Activated naive CD4-positive, alpha-beta T cell treated with anti-CD3 and anti-CD28 coated beads, Interleukin-2, amount 50 U/mL, for 72 hours (primary cell): ENCODE measurements around the gene AQP7. TPM values are rescaled to one million over a fixed set of nuclear protein-coding genes. Genes with fewer than 3 reads are reported as not detected.
"Not testable (repeated sequence)": the region's sequence is repeated elsewhere in the genome, so short reads cannot be mapped to it uniquely, and the experiment has no call there.

Source experiments
- ATAC-seq, 2 donors: fragments of 150-1000 bp; cut with Tn5 transposase; 2 replicates each; pipeline ENCODE4 v1.10.0; 2021; ENCODE audit warnings: mild to moderate bottlenecking in 2 of 2, moderate library complexity in 2 of 2
- DNase-seq, 2 donors: peaks; one replicate each; pipeline ENCODE4 v3.0.0; 2021 to 2022; ENCODE audit warnings: low spot score in 2 of 2
- H3K27ac Mint-ChIP-seq, 2 donors: one replicate each; pipeline ENCODE4 v1.8.0; 2022; ENCODE audit warnings: mild to moderate bottlenecking in 2 of 2, mixed read lengths in 2 of 2
- H3K36me3 Mint-ChIP-seq, 2 donors: one replicate each; pipeline ENCODE4 v1.8.0; 2022; ENCODE audit warnings: mixed read lengths in 2 of 2
- H3K9me3 Mint-ChIP-seq, 2 donors: one replicate each; pipeline ENCODE4 v1.8.0; 2022; ENCODE audit warnings: mixed read lengths in 2 of 2
- total RNA-seq, 2 donors: library from RNA; stranded (reverse); gene quantifications; one replicate each; pipeline ENCODE4 v1.2.3, GENCODE V29; 2022

AQP7 gene
- total RNA-seq = under 1 TPM in 1 of 2 donors, not detected in 1; 0.29 TPM

- H3K27ac Mint-ChIP-seq = peak within 1 kb of the TSS; percentile 44 to 50
- not testable (repeated sequence) for H3K36me3 Mint-ChIP-seq, H3K9me3 Mint-ChIP-seq, DNase-seq, ATAC-seq
Observed at GRCh38 chr9:33402371-33402770, at the start of gene AQP7. AQP7 (minus strand) TSS chr9:33402568; CDS start chr9:33401262, 1,306 bp downstream.

- Mint-ChIP-seq H3K36me3 (no peaks in the 10 kb centered on the region), H3K9me3 (no peaks in the 10 kb centered on the region)
- no peak for ATAC-seq
Observed at GRCh38 chr9:33450621-33451146, 48.3 kb upstream of the AQP7 start.

GRCh38 chr9:33449715-33450114, 47.3 kb upstream of the AQP7 start:
- Mint-ChIP-seq H3K36me3 (no peaks in the 10 kb centered on the region), H3K27ac (no peak overlapping the region), H3K9me3 (no peaks in the 10 kb centered on the region)
- DNase-seq = no peak
- ATAC-seq = no peak

More at GRCh38 chr9:33450621-33451146, 48.3 kb upstream of the AQP7 start:
- no peak overlapping the region for H3K27ac Mint-ChIP-seq
- DNase-seq = no peak

- Mint-ChIP-seq H3K9me3 (no peaks in the 10 kb centered on the region), H3K27ac (peak overlapping the region; percentile 44 to 90), H3K36me3 (no peaks in the 10 kb centered on the region)
- peak in 1 of 2 donors; percentile 25 for ATAC-seq
- no peak for DNase-seq
Observed at GRCh38 chr9:33447799-33448553, 45.6 kb upstream of the AQP7 start.

GRCh38 chr9:33446946-33447798, 44.8 kb upstream of the AQP7 start, which contains the start of gene AQP3:
AQP3 (minus strand) TSS chr9:33447593; CDS start chr9:33447530, 63 bp downstream.
- ATAC-seq = peak; percentile 66 to 74
- Mint-ChIP-seq H3K9me3 (no peaks in the 10 kb centered on the region), H3K27ac (peak within 1 kb of the TSS; percentile 90 to 99), H3K36me3 (no peaks in the 10 kb centered on the region)
- DNase-seq = peak; percentile 72 to 79

GRCh38 chr9:33446240-33446945, 44.0 kb upstream of the AQP7 start:
- peak overlapping the region; percentile 90 to 99 for H3K27ac Mint-ChIP-seq
- H3K9me3 Mint-ChIP-seq = no peaks in the 10 kb centered on the region
- H3K36me3 Mint-ChIP-seq = no peaks in the 10 kb centered on the region
- peak; percentile 83 to 88 for ATAC-seq
- DNase-seq = peak; percentile 62 to 75

GRCh38 chr9:33445389-33446239, 43.2 kb upstream of the AQP7 start:
- Mint-ChIP-seq H3K27ac (peak overlapping the region; percentile 90 to 99), H3K36me3 (no peaks in the 10 kb centered on the region), H3K9me3 (no peaks in the 10 kb centered on the region)
- DNase-seq (no peak), ATAC-seq (no peak)

- DNase-seq (no peak), ATAC-seq (no peak)
- Mint-ChIP-seq H3K36me3 (no peaks in the 10 kb centered on the region), H3K27ac (peak overlapping the region; percentile 10 to 81), H3K9me3 (no peaks in the 10 kb centered on the region)
Observed at GRCh38 chr9:33443464-33444154, 41.2 kb upstream of the AQP7 start.

GRCh38 chr9:33443047-33443446, 40.7 kb upstream of the AQP7 start:
- no peaks in the 10 kb centered on the region for H3K9me3 Mint-ChIP-seq
- H3K27ac Mint-ChIP-seq = peak overlapping the region in 1 of 2 donors; percentile 10
- ATAC-seq (no peak), DNase-seq (no peak)
- no peaks in the 10 kb centered on the region for H3K36me3 Mint-ChIP-seq

- DNase-seq = no peak
- Mint-ChIP-seq H3K9me3 (no peaks in the 10 kb centered on the region), H3K36me3 (no peaks in the 10 kb centered on the region), H3K27ac (no peak overlapping the region)
- ATAC-seq = no peak
Observed at GRCh38 chr9:33442125-33442524, 39.8 kb upstream of the AQP7 start.

GRCh38 chr9:33440609-33441008, 38.2 kb upstream of the AQP7 start:
- H3K27ac Mint-ChIP-seq = peak overlapping the region in 1 of 2 donors; percentile 21
- H3K9me3 Mint-ChIP-seq = no peaks in the 10 kb centered on the region
- ATAC-seq (no peak), DNase-seq (no peak)
- no peaks in the 10 kb centered on the region for H3K36me3 Mint-ChIP-seq

GRCh38 chr9:33440204-33440603, 37.8 kb upstream of the AQP7 start:
- no peak for ATAC-seq
- Mint-ChIP-seq H3K27ac (peak overlapping the region; percentile 21 to 24), H3K9me3 (no peaks in the 10 kb centered on the region), H3K36me3 (no peaks in the 10 kb centered on the region)
- DNase-seq = no peak

GRCh38 chr9:33439731-33440130, 37.4 kb upstream of the AQP7 start:
- DNase-seq = no peak
- Mint-ChIP-seq H3K9me3 (no peaks in the 10 kb centered on the region), H3K36me3 (no peaks in the 10 kb centered on the region), H3K27ac (peak overlapping the region in 1 of 2 donors; percentile 21)
- no peak for ATAC-seq

GRCh38 chr9:33438926-33439680, 36.7 kb upstream of the AQP7 start:
- no peaks in the 10 kb centered on the region for H3K36me3 Mint-ChIP-seq

GRCh38 chr9:33437898-33438297, 35.5 kb upstream of the AQP7 start:
- Mint-ChIP-seq H3K9me3 (no peaks in the 10 kb centered on the region), H3K27ac (no peak overlapping the region), H3K36me3 (no peaks in the 10 kb centered on the region)
- DNase-seq (no peak), ATAC-seq (no peak)

More at GRCh38 chr9:33438926-33439680, 36.7 kb upstream of the AQP7 start:
- DNase-seq (no peak), ATAC-seq (no peak)
- peak overlapping the region in 1 of 2 donors; percentile 21 for H3K27ac Mint-ChIP-seq
- H3K9me3 Mint-ChIP-seq = no peaks in the 10 kb centered on the region
